GM13977 (cell line): ENCODE results near the gene ANO4.

Source experiments
- DNase-seq: peaks from one replicate; pipeline ENCODE4 v3.0.0; 2012; ENCODE audit warnings: low spot score
- CTCF ChIP-seq: IDR thresholded peaks from 2 replicates; pipeline ENCODE4 v1.5.1; 2012; ENCODE audit warnings: mild to moderate bottlenecking, control low read depth; ENCODE audit not compliant: insufficient read depth; ENCODE audit errors: extremely low read depth, missing control alignments
- in situ Hi-C: fragments of 300-500 bp; cut with MboI; formaldehyde crosslinking; loops from one replicate; pipeline ENCODE4 v1.12.0; 2022; ENCODE audit warnings: low sequenced_read_pairs, low pct_unique_long_range_greater_than_20kb, mixed read lengths, inconsistent platforms; ENCODE audit not compliant: unreplicated experiment

Gene ANO4

GRCh38 chr12:101002696-101003419 is 208.3 kb downstream of the ANO4 start:
- TF ChIP-seq CTCF: no peak
- in situ Hi-C loops: no loop called here
- no peak for DNase-seq

- no peak for DNase-seq
- no peak for TF ChIP-seq CTCF
- in situ Hi-C loops: no loop called here
Measured at GRCh38 chr12:101004898-101005297, 210.3 kb downstream of the ANO4 start.

GRCh38 chr12:101009274-101009673 is 214.7 kb downstream of the ANO4 start:
- no peak for DNase-seq
- in situ Hi-C loops: no loop called here
- no peak for TF ChIP-seq CTCF

DNA sequence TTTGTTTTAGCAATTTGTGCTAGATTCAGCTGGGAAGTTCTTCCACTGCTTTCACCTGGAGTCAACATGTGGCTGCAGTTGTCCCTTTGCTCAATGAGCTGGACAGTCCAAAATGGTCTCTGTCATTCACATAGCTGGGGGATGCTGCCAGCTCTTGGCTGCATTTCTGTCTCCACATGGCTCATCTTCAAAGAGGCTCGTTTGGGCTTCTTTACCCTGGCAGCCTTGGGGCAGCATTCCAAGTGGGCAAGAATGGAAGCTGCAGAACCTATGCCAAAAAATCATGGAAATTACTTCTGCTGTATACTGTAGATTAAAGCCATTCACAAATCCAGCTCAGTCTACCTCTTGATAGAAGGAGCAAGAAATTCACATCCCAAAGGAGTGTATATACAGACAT is 216.3 kb downstream of the ANO4 start:
- TF ChIP-seq CTCF: no peak
- in situ Hi-C loops: no loop called here
- no peak for DNase-seq

DNA sequence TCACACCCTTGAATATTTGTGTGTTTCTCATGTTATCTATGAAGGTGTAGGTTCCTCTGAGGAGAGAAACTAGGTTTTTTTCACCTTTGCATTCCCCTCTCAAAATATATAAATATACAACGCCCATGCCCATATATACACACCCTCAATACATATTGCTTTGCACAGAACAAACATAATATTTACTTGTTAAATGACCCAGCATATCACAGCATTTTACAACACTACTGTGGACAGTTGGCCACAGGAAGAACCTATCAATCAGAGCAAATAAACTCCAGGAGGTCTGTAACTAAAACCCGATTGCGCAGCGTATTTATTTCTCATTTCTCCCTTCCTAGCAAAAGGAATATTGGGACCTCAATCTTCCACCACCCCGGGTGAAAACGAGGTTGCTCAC is 219.4 kb downstream of the ANO4 start:
- no peak for DNase-seq
- in situ Hi-C loops: no loop called here
- TF ChIP-seq CTCF: no peak

GRCh38 chr12:101015044-101015443 is 220.5 kb downstream of the ANO4 start:
- in situ Hi-C loops: no loop called here
- no peak for TF ChIP-seq CTCF
- DNase-seq: no peak

GRCh38 chr12:101018540-101018939 is 224.0 kb downstream of the ANO4 start:
- no peak for TF ChIP-seq CTCF
- in situ Hi-C loops: no loop called here
- no peak for DNase-seq
